Breast epithelium (tissue), 3 donors: ENCODE measurements around the gene MTURN.

Source experiments
- POLR2A ChIP-seq: fragments of 450-650 bp; IDR thresholded peaks from one replicate; pipeline ENCODE4 v1.6.1; 2016; ENCODE audit warnings: antibody characterized with exemption, mild to moderate bottlenecking, moderate library complexity
- TF ChIP-seq, protein P1 (sequence below), 3 donors: fragments of 450-650 bp; IDR thresholded peaks; one replicate each; pipeline ENCODE4 v1.5.1; 2016 to 2017; ENCODE audit warnings: antibody characterized with exemption in 3 of 3, mild to moderate bottlenecking in 3 of 3, moderate library complexity in 3 of 3

DNA sequence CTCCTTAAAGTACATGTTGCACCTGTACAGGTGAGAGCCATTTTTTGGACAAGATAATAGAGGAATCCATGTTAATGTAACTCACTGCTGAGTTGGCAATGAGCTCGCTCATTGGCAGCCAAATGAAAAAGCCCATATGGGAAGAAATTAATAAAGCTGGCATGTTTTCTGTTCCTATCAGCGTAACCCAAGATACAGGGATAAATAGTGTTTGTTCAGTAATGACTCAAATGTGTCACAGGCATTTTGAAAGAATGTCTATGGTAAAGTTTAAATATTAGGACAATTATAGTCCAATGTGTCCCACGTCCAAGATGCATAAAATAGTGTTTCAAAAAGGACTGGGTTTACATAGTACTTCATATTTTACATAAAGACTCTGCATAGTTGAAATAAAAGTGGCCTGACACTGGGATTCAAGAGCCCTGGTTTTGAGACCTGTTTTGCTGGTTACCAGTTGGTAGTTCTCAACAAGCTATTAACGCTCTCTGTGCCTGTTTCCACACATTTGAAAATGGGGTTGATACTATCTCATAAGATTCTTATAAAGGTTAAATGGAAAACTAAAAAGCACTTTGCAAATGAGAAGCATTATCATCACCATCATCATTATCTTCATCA lies 49.1 kb downstream of the MTURN start:
- TF ChIP-seq, protein P1, sequence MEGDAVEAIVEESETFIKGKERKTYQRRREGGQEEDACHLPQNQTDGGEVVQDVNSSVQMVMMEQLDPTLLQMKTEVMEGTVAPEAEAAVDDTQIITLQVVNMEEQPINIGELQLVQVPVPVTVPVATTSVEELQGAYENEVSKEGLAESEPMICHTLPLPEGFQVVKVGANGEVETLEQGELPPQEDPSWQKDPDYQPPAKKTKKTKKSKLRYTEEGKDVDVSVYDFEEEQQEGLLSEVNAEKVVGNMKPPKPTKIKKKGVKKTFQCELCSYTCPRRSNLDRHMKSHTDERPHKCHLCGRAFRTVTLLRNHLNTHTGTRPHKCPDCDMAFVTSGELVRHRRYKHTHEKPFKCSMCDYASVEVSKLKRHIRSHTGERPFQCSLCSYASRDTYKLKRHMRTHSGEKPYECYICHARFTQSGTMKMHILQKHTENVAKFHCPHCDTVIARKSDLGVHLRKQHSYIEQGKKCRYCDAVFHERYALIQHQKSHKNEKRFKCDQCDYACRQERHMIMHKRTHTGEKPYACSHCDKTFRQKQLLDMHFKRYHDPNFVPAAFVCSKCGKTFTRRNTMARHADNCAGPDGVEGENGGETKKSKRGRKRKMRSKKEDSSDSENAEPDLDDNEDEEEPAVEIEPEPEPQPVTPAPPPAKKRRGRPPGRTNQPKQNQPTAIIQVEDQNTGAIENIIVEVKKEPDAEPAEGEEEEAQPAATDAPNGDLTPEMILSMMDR (IDR thresholded peaks at IDR 0.05) = no peak
- TF ChIP-seq POLR2A = no peak
